Measurements from ENCODE around the gene RPGRIP1L. TPM values are rescaled to one million over a fixed set of nuclear protein-coding genes. Genes with fewer than 3 reads are reported as not detected.

The RPGRIP1L gene
- total RNA-seq, 1 donor from 2014 or later, result 10.8 TPM

DNA sequence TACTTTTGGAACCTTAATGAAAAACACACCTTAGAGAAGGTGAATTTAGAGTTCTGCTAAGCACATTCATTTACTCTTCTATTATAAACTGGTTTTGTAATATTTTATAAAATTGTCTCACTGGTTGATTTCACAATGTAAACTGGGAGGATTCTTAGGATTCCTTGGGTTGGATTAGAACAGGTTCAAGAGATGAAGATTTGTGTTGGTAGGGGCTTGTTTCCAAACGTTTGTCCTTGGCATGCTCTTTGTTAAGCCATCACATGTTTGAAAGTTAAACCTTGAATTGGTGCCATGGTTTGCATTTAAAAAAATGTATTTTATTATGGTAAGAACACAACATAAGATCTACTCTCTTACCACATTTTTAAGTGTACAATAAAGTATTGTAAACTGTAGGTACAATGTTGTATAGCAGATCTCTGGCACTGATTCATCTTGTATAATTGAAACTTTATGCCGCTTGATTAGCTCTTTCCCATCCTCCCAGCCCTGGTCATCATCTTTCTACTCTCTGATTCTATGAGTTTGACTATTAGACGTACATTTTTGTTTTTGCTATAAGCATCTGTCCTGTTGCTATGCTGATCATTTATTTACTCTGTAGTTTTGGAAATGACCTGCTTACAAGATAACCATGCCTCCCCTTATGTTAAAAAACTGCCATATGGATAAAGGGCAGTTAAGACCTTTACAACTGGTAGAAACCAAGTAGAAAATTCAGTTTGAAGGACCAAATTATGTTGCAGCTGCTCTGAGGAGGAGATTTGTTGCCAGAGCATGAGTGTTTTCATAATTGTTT, 9.9 kb upstream of the RPGRIP1L start:
- H3K27me3 Mint-ChIP-seq (ENCODE audit: low read depth), result no peaks in the 10 kb centered on the region
- H3K27ac Mint-ChIP-seq (ENCODE audit: unreplicated experiment), result no peak overlapping the region
- TF ChIP-seq, protein P1, sequence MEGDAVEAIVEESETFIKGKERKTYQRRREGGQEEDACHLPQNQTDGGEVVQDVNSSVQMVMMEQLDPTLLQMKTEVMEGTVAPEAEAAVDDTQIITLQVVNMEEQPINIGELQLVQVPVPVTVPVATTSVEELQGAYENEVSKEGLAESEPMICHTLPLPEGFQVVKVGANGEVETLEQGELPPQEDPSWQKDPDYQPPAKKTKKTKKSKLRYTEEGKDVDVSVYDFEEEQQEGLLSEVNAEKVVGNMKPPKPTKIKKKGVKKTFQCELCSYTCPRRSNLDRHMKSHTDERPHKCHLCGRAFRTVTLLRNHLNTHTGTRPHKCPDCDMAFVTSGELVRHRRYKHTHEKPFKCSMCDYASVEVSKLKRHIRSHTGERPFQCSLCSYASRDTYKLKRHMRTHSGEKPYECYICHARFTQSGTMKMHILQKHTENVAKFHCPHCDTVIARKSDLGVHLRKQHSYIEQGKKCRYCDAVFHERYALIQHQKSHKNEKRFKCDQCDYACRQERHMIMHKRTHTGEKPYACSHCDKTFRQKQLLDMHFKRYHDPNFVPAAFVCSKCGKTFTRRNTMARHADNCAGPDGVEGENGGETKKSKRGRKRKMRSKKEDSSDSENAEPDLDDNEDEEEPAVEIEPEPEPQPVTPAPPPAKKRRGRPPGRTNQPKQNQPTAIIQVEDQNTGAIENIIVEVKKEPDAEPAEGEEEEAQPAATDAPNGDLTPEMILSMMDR (IDR thresholded peaks at IDR 0.05), result no peak
- peaks cover 29% of the 10 kb centered on the region for H3K4me1 Mint-ChIP-seq (ENCODE audit: low read depth)
- DNase-seq (ENCODE audit: low spot score), result no peak
- no peaks in the 10 kb centered on the region for H3K36me3 Mint-ChIP-seq (ENCODE audit: low read depth)
- no peak overlapping the region for H3K4me3 Mint-ChIP-seq (ENCODE audit: unreplicated experiment)
- H3K9me3 Mint-ChIP-seq (ENCODE audit: low read depth), result no peaks in the 10 kb centered on the region

DNA sequence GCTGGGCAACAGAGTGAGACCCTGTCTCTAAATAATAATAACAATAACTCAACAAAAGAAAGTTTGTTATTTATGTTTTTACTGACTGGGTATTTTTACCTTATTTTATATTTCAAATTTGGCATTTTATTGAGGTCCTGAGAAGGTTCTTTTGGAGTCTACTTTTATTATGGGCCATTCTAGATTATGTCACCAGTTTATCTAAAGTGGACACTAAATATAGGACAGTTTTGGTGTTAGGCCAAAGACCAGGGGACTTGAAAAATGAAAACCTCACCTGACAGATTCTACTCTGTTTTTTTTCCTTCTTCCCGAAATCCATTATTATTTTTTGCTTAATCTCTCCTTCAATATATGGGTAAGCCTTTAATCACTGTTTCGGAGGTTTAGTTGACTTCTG, 8.4 kb upstream of the RPGRIP1L start:
- no peak overlapping the region for H3K27ac Mint-ChIP-seq (ENCODE audit: unreplicated experiment)
- no peak for DNase-seq (ENCODE audit: low spot score)

DNA sequence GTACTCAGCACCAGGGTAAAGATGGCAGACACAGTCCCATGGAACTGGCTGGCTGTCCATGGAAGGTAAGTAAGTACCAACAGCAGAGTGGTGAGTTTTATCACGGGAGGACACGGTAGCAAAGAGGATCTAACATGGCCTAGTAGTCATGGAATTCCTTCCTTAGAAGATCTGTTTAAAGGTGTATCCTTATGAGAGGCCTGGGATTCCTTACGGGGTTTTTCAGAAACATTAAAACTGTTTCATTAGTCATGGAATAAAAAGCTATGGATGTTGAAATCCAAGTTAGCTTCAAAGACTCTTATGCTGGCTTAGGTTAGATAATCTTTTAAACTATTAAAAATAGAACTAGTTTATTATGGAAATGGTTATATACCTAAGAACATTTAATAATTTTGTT, 7.7 kb upstream of the RPGRIP1L start:
- no peak for DNase-seq (ENCODE audit: low spot score)
- Mint-ChIP-seq H3K36me3 (ENCODE audit: low read depth) (no peaks in the 10 kb centered on the region), H3K4me3 (ENCODE audit: unreplicated experiment) (no peak overlapping the region), H3K4me1 (ENCODE audit: low read depth) (peaks cover 41% of the 10 kb centered on the region), H3K27ac (ENCODE audit: unreplicated experiment) (no peak overlapping the region), H3K9me3 (ENCODE audit: low read depth) (peaks cover 3% of the 10 kb centered on the region), H3K27me3 (ENCODE audit: low read depth) (no peaks in the 10 kb centered on the region)
- TF ChIP-seq, protein P1 (IDR thresholded peaks at IDR 0.05), result no peak

More for the DNA sequence above, 8.4 kb upstream of the RPGRIP1L start:
- Mint-ChIP-seq H3K27me3 (ENCODE audit: low read depth) (no peaks in the 10 kb centered on the region), H3K4me1 (ENCODE audit: low read depth) (peaks cover 36% of the 10 kb centered on the region), H3K9me3 (ENCODE audit: low read depth) (peaks cover 3% of the 10 kb centered on the region), H3K36me3 (ENCODE audit: low read depth) (no peaks in the 10 kb centered on the region), H3K4me3 (ENCODE audit: unreplicated experiment) (no peak overlapping the region)
- TF ChIP-seq, protein P1 (IDR thresholded peaks at IDR 0.05), result no peak

DNA sequence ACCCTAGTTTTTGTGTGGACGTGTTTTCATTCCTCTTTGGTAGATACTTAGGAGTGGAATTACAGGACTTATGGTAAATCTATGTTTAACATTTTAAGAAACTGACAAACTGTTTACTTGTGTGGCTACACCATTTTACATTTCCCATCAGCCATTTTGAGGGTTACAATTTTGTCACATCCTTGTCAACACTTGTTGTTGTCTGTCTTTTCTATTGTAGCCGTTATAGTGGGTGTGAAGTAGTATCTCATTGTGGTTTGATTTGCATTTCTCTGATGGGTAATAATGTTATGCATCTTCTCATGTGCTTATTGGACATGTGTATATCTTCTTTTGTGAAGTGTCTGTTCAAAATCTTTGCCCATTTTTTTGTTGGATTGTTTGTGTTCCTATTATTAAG, 4.8 kb upstream of the RPGRIP1L start:
- Mint-ChIP-seq H3K36me3 (ENCODE audit: low read depth) (peaks cover 1% of the 10 kb centered on the region), H3K27ac (ENCODE audit: unreplicated experiment) (peak overlapping the region; percentile 36), H3K27me3 (ENCODE audit: low read depth) (no peaks in the 10 kb centered on the region), H3K4me3 (ENCODE audit: unreplicated experiment) (no peak overlapping the region), H3K9me3 (ENCODE audit: low read depth) (peaks cover 3% of the 10 kb centered on the region), H3K4me1 (ENCODE audit: low read depth) (peaks cover 44% of the 10 kb centered on the region)
- DNase-seq (ENCODE audit: low spot score), result no peak
- TF ChIP-seq, protein P1 (IDR thresholded peaks at IDR 0.05), result no peak

DNA sequence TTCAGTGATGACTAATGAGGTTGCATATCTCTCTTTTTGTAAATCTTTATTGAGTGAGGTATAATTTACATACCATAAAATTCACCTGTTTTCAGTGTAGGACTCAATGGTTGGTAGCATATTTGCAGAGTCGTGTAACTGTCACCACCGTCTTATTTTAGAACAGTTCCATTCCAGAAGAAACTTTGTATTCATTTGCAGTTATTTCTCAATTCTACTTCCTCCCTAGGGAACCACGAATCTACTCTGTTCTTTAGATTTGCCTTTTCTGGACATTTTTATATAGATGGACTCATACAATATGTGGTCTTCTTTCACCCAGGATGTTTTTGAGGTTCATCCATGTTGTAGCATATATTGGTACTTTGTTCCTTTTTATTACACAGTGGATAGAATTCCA, 4.0 kb upstream of the RPGRIP1L start:
- DNase-seq (ENCODE audit: low spot score), result no peak
- Mint-ChIP-seq H3K4me3 (ENCODE audit: unreplicated experiment) (no peak overlapping the region), H3K9me3 (ENCODE audit: low read depth) (peaks cover 3% of the 10 kb centered on the region), H3K4me1 (ENCODE audit: low read depth) (peaks cover 40% of the 10 kb centered on the region), H3K27me3 (ENCODE audit: low read depth) (no peaks in the 10 kb centered on the region), H3K27ac (ENCODE audit: unreplicated experiment) (no peak overlapping the region), H3K36me3 (ENCODE audit: low read depth) (peaks cover 1% of the 10 kb centered on the region)
- TF ChIP-seq, protein P1 (IDR thresholded peaks at IDR 0.05), result no peak

All from chondrocyte (in vitro differentiated cells).